GM23338 (cell line): ENCODE measurements around the gene RBM45. TPM values are rescaled to one million over a fixed set of nuclear protein-coding genes. Genes with fewer than 3 reads are reported as not detected.

ENCODE experiments used
- ATAC-seq: fragments of 200-7000 bp; cut with Tn5 transposase; 3 replicates; pipeline ENCODE4 v1.9.1; 2020
- DNase-seq: peaks from one replicate; pipeline ENCODE4 v3.0.0-alpha.2; 2015; ENCODE audit warnings: low spot score
- H2AFZ ChIP-seq: fragments of 200-600 bp; sonication (generic); 2 replicates; pipeline ENCODE4 v1.8.0; 2016; ENCODE audit warnings: antibody characterized with exemption, mild to moderate bottlenecking, moderate library complexity
- H3F3A ChIP-seq: fragments of 200-600 bp; sonication (generic); replicated peaks from 2 replicates; pipeline ENCODE4 v1.8.0; 2017; ENCODE audit warnings: antibody characterized with exemption, mixed run types, low read depth
- H3K27ac ChIP-seq: fragments of 200-600 bp; sonication (generic); 2 replicates; pipeline ENCODE4 v1.6.1; 2016; ENCODE audit warnings: low read depth
- H3K27me3 ChIP-seq: fragments of 200-600 bp; sonication (generic); 2 replicates; pipeline ENCODE4 v1.8.0; 2016; ENCODE audit warnings: mild to moderate bottlenecking, mixed run types, moderate library complexity; ENCODE audit not compliant: insufficient read depth
- H3K36me3 ChIP-seq: fragments of 200-600 bp; sonication (generic); 2 replicates; pipeline ENCODE4 v1.8.0; 2016; ENCODE audit warnings: mild to moderate bottlenecking; ENCODE audit not compliant: insufficient read depth
- H3K4me1 ChIP-seq: fragments of 200-600 bp; sonication (generic); 2 replicates; pipeline ENCODE4 v1.8.0; 2016; ENCODE audit warnings: mild to moderate bottlenecking, moderate library complexity; ENCODE audit not compliant: insufficient read depth
- H3K4me2 ChIP-seq: fragments of 200-600 bp; sonication (generic); 2 replicates; pipeline ENCODE4 v1.7.1; 2017; ENCODE audit warnings: mixed run types
- H3K4me3 ChIP-seq: fragments of 200-600 bp; sonication (generic); 2 replicates; pipeline ENCODE4 v1.6.1; 2016; ENCODE audit warnings: mixed run types
- H3K79me2 ChIP-seq: fragments of 200-600 bp; sonication (generic); replicated peaks from 2 replicates; pipeline ENCODE4 v1.8.0; 2017; ENCODE audit warnings: mild to moderate bottlenecking; ENCODE audit not compliant: insufficient read depth
- H3K9me2 ChIP-seq: fragments of 200-600 bp; sonication (generic); 2 replicates; pipeline ENCODE4 v1.8.0; 2017; ENCODE audit not compliant: insufficient read depth
- H4K20me1 ChIP-seq: fragments of 200-600 bp; sonication (generic); replicated peaks from 2 replicates; pipeline ENCODE4 v1.8.0; 2017; ENCODE audit warnings: mild to moderate bottlenecking; ENCODE audit not compliant: insufficient read depth
- H3K27ac Mint-ChIP-seq: 2 replicates; pipeline ENCODE4 v1.8.0; 2020; ENCODE audit warnings: inconsistent platforms, mild to moderate bottlenecking, moderate library complexity, mixed read lengths
- H3K27me3 Mint-ChIP-seq: 3 replicates; pipeline ENCODE4 v1.8.0; 2022; ENCODE audit warnings: low read depth, mild to moderate bottlenecking, moderate library complexity, mixed read lengths, inconsistent platforms; ENCODE audit not compliant: insufficient read depth, poor library complexity
- H3K36me3 Mint-ChIP-seq: 3 replicates; pipeline ENCODE4 v1.8.0; 2021; ENCODE audit warnings: low read depth, mild to moderate bottlenecking, inconsistent platforms, moderate library complexity, mixed read lengths
- H3K4me1 Mint-ChIP-seq: 3 replicates; pipeline ENCODE4 v1.8.0; 2020; ENCODE audit warnings: mild to moderate bottlenecking, inconsistent platforms, mixed read lengths
- H3K4me3 Mint-ChIP-seq: 3 replicates; pipeline ENCODE4 v1.8.0; 2021; ENCODE audit warnings: moderate library complexity, mild to moderate bottlenecking, inconsistent platforms, mixed read lengths
- H3K9me3 Mint-ChIP-seq: 3 replicates; pipeline ENCODE4 v1.8.0; 2020; ENCODE audit warnings: moderate library complexity, mild to moderate bottlenecking, inconsistent platforms, mixed read lengths
- CREB1 ChIP-seq: fragments of 250-450 bp; sonication (Bioruptor Pico); IDR thresholded peaks from 2 replicates; pipeline ENCODE4 v1.5.0; 2020; ENCODE audit warnings: low read depth, mild to moderate bottlenecking, moderate library complexity
- CTCF ChIP-seq, 2 experiments: fragments of 200-600 bp in 1 of 2; sonication (generic) in 1 of 2; conservative IDR thresholded peaks; 2 replicates each; pipeline versions ENCODE4 v1.5.1 to v1.6.1; 2016 to 2017; ENCODE audit warnings: antibody characterized with exemption in 2 of 2, low read depth in 2 of 2, mild to moderate bottlenecking in 2 of 2, moderate library complexity in 1 of 2
- EZH2 ChIP-seq: fragments of 200-600 bp; sonication (generic); IDR thresholded peaks from one replicate; pipeline ENCODE4 v1.8.0; 2017; ENCODE audit warnings: antibody characterized with exemption, mild to moderate bottlenecking, low read depth; ENCODE audit not compliant: unreplicated experiment
- EZH2phosphoT487 ChIP-seq: fragments of 200-600 bp; sonication (generic); IDR thresholded peaks from one replicate; pipeline ENCODE4 v1.8.1; 2018; ENCODE audit warnings: antibody characterized with exemption; ENCODE audit not compliant: unreplicated experiment
- JUNB ChIP-seq: IDR thresholded peaks from one replicate; pipeline ENCODE4 v1.6.1; 2016; ENCODE audit warnings: antibody characterized with exemption; ENCODE audit not compliant: unreplicated experiment
- POLR2AphosphoS5 ChIP-seq: IDR thresholded peaks from 2 replicates; pipeline ENCODE4 v1.6.1; 2016; ENCODE audit warnings: antibody characterized with exemption, low read depth
- REST ChIP-seq: IDR thresholded peaks from one replicate; pipeline ENCODE4 v1.6.1; 2018; ENCODE audit warnings: antibody characterized with exemption; ENCODE audit not compliant: unreplicated experiment
- polyA plus RNA-seq: library from polyadenylated mRNA; unstranded; fragments of >200 nt; fragmentation: Nextera tagmentation; extraction: Ambion mirVana; gene quantifications from 2 replicates; pipeline ENCODE4 v1.2.1, GENCODE V29; 2016
- total RNA-seq: library from RNA; depleted of rRNA; stranded (reverse); fragments of >200 nt; shearing (Covaris generic); gene quantifications from 2 replicates; pipeline ENCODE4 v1.2.3, GENCODE V29; 2014

The RBM45 gene
- total and polyA plus RNA-seq, 2 experiments from 2014 or later: 15.8 to 17.1 TPM

- no peak for TF ChIP-seq CTCF (conservative IDR thresholded peaks at IDR 0.05; ENCODE audit: low read depth in 2 of 2)
- no peak for TF ChIP-seq EZH2
- no peak for TF ChIP-seq EZH2phosphoT487
- no peak for TF ChIP-seq REST
- TF ChIP-seq JUNB: no peak
- TF ChIP-seq POLR2AphosphoS5: no peak
These were observed 43.3 kb downstream of the RBM45 start (continued) for GRCh38 chr2:178155524-178155923.

GRCh38 chr2:178157574-178157973, 45.3 kb downstream of the RBM45 start:
- H3K9me3 Mint-ChIP-seq: peaks cover 10% of the 10 kb centered on the region
- H3K4me1 Mint-ChIP-seq: no peaks in the 10 kb centered on the region
- H3K27me3 Mint-ChIP-seq: peaks cover 6% of the 10 kb centered on the region
- no peaks in the 10 kb centered on the region for H4K20me1 ChIP-seq
- TF ChIP-seq POLR2AphosphoS5 (no peak), CREB1 (CRISPR knock-in tag) (no peak)
- no peak overlapping the region for H3K4me3 ChIP-seq
- H3K27ac Mint-ChIP-seq: no peak overlapping the region
- ATAC-seq (no peak), DNase-seq (no peak)
- 0 out of 3 replicates have a peak, but pooled peaks cover 4% of the 10 kb centered on the region for H3K36me3 Mint-ChIP-seq
- H3K4me1 ChIP-seq: no peaks in the 10 kb centered on the region
- H3K4me2 ChIP-seq: no peak overlapping the region
- H3K27ac ChIP-seq: no peak overlapping the region
- H2AFZ ChIP-seq: peak overlapping the region; percentile 52; the same call in 1 of the 2 replicates
- H3F3A ChIP-seq: no peaks in the 10 kb centered on the region
- no peaks in the 10 kb centered on the region for H3K27me3 ChIP-seq
- H3K4me3 Mint-ChIP-seq: no peak overlapping the region
- no peaks in the 10 kb centered on the region for H3K9me2 ChIP-seq
- H3K36me3 ChIP-seq: no peaks in the 10 kb centered on the region
- no peaks in the 10 kb centered on the region for H3K79me2 ChIP-seq

- TF ChIP-seq REST: no peak
- Histone ChIP-seq H3K27ac (no peak overlapping the region), H4K20me1 (no peaks in the 10 kb centered on the region), H3K4me3 (no peak overlapping the region), H3K79me2 (no peaks in the 10 kb centered on the region), H2AFZ (no peak overlapping the region), H3F3A (no peaks in the 10 kb centered on the region), H3K9me2 (no peaks in the 10 kb centered on the region), H3K4me1 (no peaks in the 10 kb centered on the region), H3K36me3 (no peaks in the 10 kb centered on the region), H3K27me3 (no peaks in the 10 kb centered on the region), H3K4me2 (no peak overlapping the region)
- no peaks in the 10 kb centered on the region for H3K4me1 Mint-ChIP-seq
- ATAC-seq: no peak
- H3K27me3 Mint-ChIP-seq: peaks cover 3% of the 10 kb centered on the region
- DNase-seq: no peak
- H3K36me3 Mint-ChIP-seq: 0 out of 3 replicates have a peak, but pooled peaks cover 4% of the 10 kb centered on the region
- H3K27ac Mint-ChIP-seq: no peak overlapping the region
- peaks cover 5% of the 10 kb centered on the region for H3K9me3 Mint-ChIP-seq
- H3K4me3 Mint-ChIP-seq: no peak overlapping the region
These were observed 47.7 kb downstream of the RBM45 start for GRCh38 chr2:178159966-178160365.
